Measurements from ENCODE around the gene SMIM32.

The SMIM32 gene

GRCh38 chr5:136210259-136210658 is 17.3 kb upstream of the SMIM32 start:
- Histone ChIP-seq H2AFZ (ENCODE audit: low read length) (no peak overlapping the region), H3K9ac (ENCODE audit: low read depth, low read length, poor library complexity, severe bottlenecking) (no peak overlapping the region), H3F3A (ENCODE audit: low read depth) (no peaks in the 10 kb centered on the region), H3K9me2 (replicated peaks; ENCODE audit: low read depth, low read length) (no peaks in the 10 kb centered on the region), H3K9me3 (ENCODE audit: insufficient read depth, low read depth, low read length) (no peaks in the 10 kb centered on the region), H3K4me3 (ENCODE audit: low read length, poor library complexity, severe bottlenecking) (no peak overlapping the region), H3K36me3 (ENCODE audit: insufficient read depth, low read length) (no peaks in the 10 kb centered on the region), H3K4me2 (ENCODE audit: low read depth, low read length, poor library complexity, severe bottlenecking) (no peak overlapping the region), H3K79me2 (ENCODE audit: insufficient read depth, low read length) (no peaks in the 10 kb centered on the region), H3K27me3 (ENCODE audit: insufficient read depth, low read length, poor library complexity, severe bottlenecking) (no peaks in the 10 kb centered on the region), H3K4me1 (ENCODE audit: insufficient read depth, low read length, poor library complexity, severe bottlenecking) (no peaks in the 10 kb centered on the region), H4K20me1 (ENCODE audit: insufficient read depth, low read length, poor library complexity, severe bottlenecking) (no peaks in the 10 kb centered on the region)
- TF ChIP-seq EZH2phosphoT487 (IDR thresholded peaks at IDR 0.05; ENCODE audit: borderline replicate concordance) (no peak), CTCF (conservative IDR thresholded peaks at IDR 0.05; ENCODE audit: low read length) (no peak)

- Histone ChIP-seq H4K20me1 (ENCODE audit: insufficient read depth, low read length, poor library complexity, severe bottlenecking) (no peaks in the 10 kb centered on the region), H3K79me2 (ENCODE audit: insufficient read depth, low read length) (no peaks in the 10 kb centered on the region), H3F3A (ENCODE audit: low read depth) (no peaks in the 10 kb centered on the region), H3K9me2 (replicated peaks; ENCODE audit: low read depth, low read length) (no peaks in the 10 kb centered on the region), H3K27me3 (ENCODE audit: insufficient read depth, low read length, poor library complexity, severe bottlenecking) (no peaks in the 10 kb centered on the region), H3K9ac (ENCODE audit: low read depth, low read length, poor library complexity, severe bottlenecking) (no peak overlapping the region), H3K4me2 (ENCODE audit: low read depth, low read length, poor library complexity, severe bottlenecking) (no peak overlapping the region), H2AFZ (ENCODE audit: low read length) (no peak overlapping the region), H3K4me1 (ENCODE audit: insufficient read depth, low read length, poor library complexity, severe bottlenecking) (no peaks in the 10 kb centered on the region), H3K36me3 (ENCODE audit: insufficient read depth, low read length) (no peaks in the 10 kb centered on the region), H3K4me3 (ENCODE audit: low read length, poor library complexity, severe bottlenecking) (no peak overlapping the region), H3K9me3 (ENCODE audit: insufficient read depth, low read depth, low read length) (no peaks in the 10 kb centered on the region)
- TF ChIP-seq CTCF (conservative IDR thresholded peaks at IDR 0.05; ENCODE audit: low read length) (no peak), EZH2phosphoT487 (IDR thresholded peaks at IDR 0.05; ENCODE audit: borderline replicate concordance) (no peak)
Measured at GRCh38 chr5:136209346-136209910, 16.5 kb upstream of the SMIM32 start.

- Histone ChIP-seq H3K9me2 (replicated peaks; ENCODE audit: low read depth, low read length) (no peaks in the 10 kb centered on the region), H2AFZ (ENCODE audit: low read length) (no peak overlapping the region), H3K27me3 (ENCODE audit: insufficient read depth, low read length, poor library complexity, severe bottlenecking) (no peaks in the 10 kb centered on the region), H3K4me2 (ENCODE audit: low read depth, low read length, poor library complexity, severe bottlenecking) (no peak overlapping the region), H3K36me3 (ENCODE audit: insufficient read depth, low read length) (no peaks in the 10 kb centered on the region), H4K20me1 (ENCODE audit: insufficient read depth, low read length, poor library complexity, severe bottlenecking) (no peaks in the 10 kb centered on the region), H3K9me3 (ENCODE audit: insufficient read depth, low read depth, low read length) (no peaks in the 10 kb centered on the region), H3F3A (ENCODE audit: low read depth) (no peaks in the 10 kb centered on the region), H3K79me2 (ENCODE audit: insufficient read depth, low read length) (no peaks in the 10 kb centered on the region), H3K4me1 (ENCODE audit: insufficient read depth, low read length, poor library complexity, severe bottlenecking) (no peaks in the 10 kb centered on the region), H3K9ac (ENCODE audit: low read depth, low read length, poor library complexity, severe bottlenecking) (no peak overlapping the region), H3K4me3 (ENCODE audit: low read length, poor library complexity, severe bottlenecking) (no peak overlapping the region)
- no peak for TF ChIP-seq EZH2phosphoT487 (IDR thresholded peaks at IDR 0.05; ENCODE audit: borderline replicate concordance)
- TF ChIP-seq CTCF (conservative IDR thresholded peaks at IDR 0.05; ENCODE audit: low read length): no peak
Measured at GRCh38 chr5:136208916-136209315, 16.0 kb upstream of the SMIM32 start.

Measured in Loucy (cell line).